T-helper 17 cell (primary cell): Measurements from ENCODE around the gene PTGER3. TPM values are rescaled to one million over a fixed set of nuclear protein-coding genes. Genes with fewer than 3 reads are reported as not detected.

Experiments used
- ATAC-seq: fragments of 150-1000 bp; cut with Tn5 transposase; 2 replicates; pipeline ENCODE4 v1.10.0; 2021; ENCODE audit warnings: mild to moderate bottlenecking, moderate library complexity
- DNase-seq, 3 donors: peaks; one replicate each; pipeline versions ENCODE4 v3.0.0 to v3.0.0-alpha.2; 2020 to 2021
- H3K9me3 ChIP-seq: one replicate; pipeline ENCODE4 v1.7.0; 2013; ENCODE audit warnings: low read length, mild to moderate bottlenecking; ENCODE audit not compliant: control insufficient read depth, poor library complexity, severe bottlenecking
- H3K27ac Mint-ChIP-seq: one replicate; pipeline ENCODE4 v1.8.0; 2022; ENCODE audit warnings: mild to moderate bottlenecking, moderate library complexity, mixed read lengths
- H3K27me3 Mint-ChIP-seq: one replicate; pipeline ENCODE4 v1.8.0; 2022; ENCODE audit warnings: mixed read lengths
- H3K36me3 Mint-ChIP-seq: one replicate; pipeline ENCODE4 v1.8.0; 2022; ENCODE audit warnings: low read depth, mixed read lengths
- H3K4me1 Mint-ChIP-seq: one replicate; pipeline ENCODE4 v1.8.0; 2022; ENCODE audit warnings: mild to moderate bottlenecking, mixed read lengths
- H3K4me3 Mint-ChIP-seq: one replicate; pipeline ENCODE4 v1.8.0; 2022; ENCODE audit warnings: mild to moderate bottlenecking, moderate library complexity, mixed read lengths
- total RNA-seq, 4 donors: library from RNA in 2 of 4; stranded (reverse) in 2 of 4; gene quantifications; one replicate each; pipeline ENCODE4 v1.2.3 and lab custom pipeline; 2022 to 2026

The PTGER3 gene
- total RNA-seq, 2 donors from 2014 or later = 0.10 to 0.86 TPM

GRCh38 chr1:71074681-71075080 is 27.1 kb upstream of the PTGER3 start:
- peak overlapping the region; percentile 29 for H3K27ac Mint-ChIP-seq
- H3K9me3 ChIP-seq = no peaks in the 10 kb centered on the region
- H3K4me3 Mint-ChIP-seq = no peak overlapping the region
- DNase-seq (no peak), ATAC-seq (no peak)
- H3K27me3 Mint-ChIP-seq = no peaks in the 10 kb centered on the region
- H3K4me1 Mint-ChIP-seq = peaks cover 28% of the 10 kb centered on the region
- H3K36me3 Mint-ChIP-seq = peaks cover 12% of the 10 kb centered on the region

GRCh38 chr1:71072273-71072672 is 24.7 kb upstream of the PTGER3 start:
- Mint-ChIP-seq H3K27me3 (no peaks in the 10 kb centered on the region), H3K4me3 (no peak overlapping the region), H3K4me1 (peaks cover 27% of the 10 kb centered on the region), H3K36me3 (peaks cover 12% of the 10 kb centered on the region), H3K27ac (no peak overlapping the region)
- DNase-seq (no peak), ATAC-seq (no peak)
- no peaks in the 10 kb centered on the region for H3K9me3 ChIP-seq

GRCh38 chr1:71071720-71072119 is 24.1 kb upstream of the PTGER3 start:
- H3K9me3 ChIP-seq = no peaks in the 10 kb centered on the region
- Mint-ChIP-seq H3K36me3 (peaks cover 12% of the 10 kb centered on the region), H3K4me3 (peak overlapping the region; percentile 36), H3K27ac (peak overlapping the region; percentile 43), H3K27me3 (no peaks in the 10 kb centered on the region), H3K4me1 (peaks cover 27% of the 10 kb centered on the region)
- no peak for DNase-seq
- no peak for ATAC-seq

GRCh38 chr1:71068325-71069240 is 21.0 kb upstream of the PTGER3 start:
- H3K36me3 Mint-ChIP-seq = peaks cover 7% of the 10 kb centered on the region
- H3K27ac Mint-ChIP-seq = peak overlapping the region; percentile 85
- H3K4me3 Mint-ChIP-seq = no peak overlapping the region
- ATAC-seq (no peak), DNase-seq (no peak)
- peaks cover 10% of the 10 kb centered on the region for H3K4me1 Mint-ChIP-seq
- H3K27me3 Mint-ChIP-seq = no peaks in the 10 kb centered on the region
- H3K9me3 ChIP-seq = no peaks in the 10 kb centered on the region

- H3K9me3 ChIP-seq = no peaks in the 10 kb centered on the region
- ATAC-seq = no peak
- Mint-ChIP-seq H3K27ac (peak overlapping the region; percentile 77), H3K4me1 (peaks cover 5% of the 10 kb centered on the region), H3K4me3 (no peak overlapping the region), H3K36me3 (peaks cover 10% of the 10 kb centered on the region), H3K27me3 (no peaks in the 10 kb centered on the region)
- DNase-seq = no peak
Observed at GRCh38 chr1:71054791-71055190, 7.2 kb upstream of the PTGER3 start.

GRCh38 chr1:71054281-71054731 is 6.7 kb upstream of the PTGER3 start:
- H3K4me1 Mint-ChIP-seq = peaks cover 5% of the 10 kb centered on the region
- H3K27me3 Mint-ChIP-seq = no peaks in the 10 kb centered on the region
- ATAC-seq (peak; percentile 23), DNase-seq (no peak)
- no peak overlapping the region for H3K4me3 Mint-ChIP-seq
- H3K9me3 ChIP-seq = no peaks in the 10 kb centered on the region
- H3K27ac Mint-ChIP-seq = peak overlapping the region; percentile 77
- H3K36me3 Mint-ChIP-seq = peaks cover 8% of the 10 kb centered on the region

- H3K9me3 ChIP-seq = no peaks in the 10 kb centered on the region
- peak; percentile 19 for ATAC-seq
- peaks cover 5% of the 10 kb centered on the region for H3K4me1 Mint-ChIP-seq
- H3K27ac Mint-ChIP-seq = no peak overlapping the region
- H3K36me3 Mint-ChIP-seq = peaks cover 3% of the 10 kb centered on the region
- H3K4me3 Mint-ChIP-seq = no peak overlapping the region
- peaks cover 1% of the 10 kb centered on the region for H3K27me3 Mint-ChIP-seq
- DNase-seq = no peak
Observed at GRCh38 chr1:71053758-71054157, 6.1 kb upstream of the PTGER3 start.

GRCh38 chr1:71053146-71053545 is 5.5 kb upstream of the PTGER3 start:
- DNase-seq (no peak), ATAC-seq (no peak)
- peaks cover 5% of the 10 kb centered on the region for H3K4me1 Mint-ChIP-seq
- H3K4me3 Mint-ChIP-seq = no peak overlapping the region
- no peak overlapping the region for H3K27ac Mint-ChIP-seq
- no peaks in the 10 kb centered on the region for H3K9me3 ChIP-seq
- H3K36me3 Mint-ChIP-seq = no peaks in the 10 kb centered on the region
- H3K27me3 Mint-ChIP-seq = peaks cover 7% of the 10 kb centered on the region

- Mint-ChIP-seq H3K27me3 (peaks cover 35% of the 10 kb centered on the region), H3K4me3 (no peak overlapping the region), H3K4me1 (peaks cover 18% of the 10 kb centered on the region), H3K27ac (no peak overlapping the region), H3K36me3 (peaks cover 4% of the 10 kb centered on the region)
- no peaks in the 10 kb centered on the region for H3K9me3 ChIP-seq
- ATAC-seq (peak; percentile 56), DNase-seq (no peak)
Observed at GRCh38 chr1:71049951-71050598, 2.5 kb upstream of the PTGER3 start.

GRCh38 chr1:71046891-71047634 is 553 bp downstream of the PTGER3 start:
- H3K9me3 ChIP-seq = no peaks in the 10 kb centered on the region
- no peak for DNase-seq
- ATAC-seq = peak; percentile 53
- Mint-ChIP-seq H3K27me3 (peaks cover 39% of the 10 kb centered on the region), H3K4me1 (peaks cover 15% of the 10 kb centered on the region), H3K36me3 (peaks cover 4% of the 10 kb centered on the region), H3K27ac (no peak overlapping the region), H3K4me3 (peak overlapping the region; percentile 89)

GRCh38 chr1:71045463-71046028 is 2.1 kb downstream of the PTGER3 start:
- no peaks in the 10 kb centered on the region for H3K9me3 ChIP-seq
- peaks cover 4% of the 10 kb centered on the region for H3K36me3 Mint-ChIP-seq
- ATAC-seq = no peak
- H3K27me3 Mint-ChIP-seq = peaks cover 51% of the 10 kb centered on the region
- H3K27ac Mint-ChIP-seq = no peak overlapping the region
- no peak for DNase-seq
- H3K4me1 Mint-ChIP-seq = peaks cover 17% of the 10 kb centered on the region
- H3K4me3 Mint-ChIP-seq = peak overlapping the region; percentile 31

GRCh38 chr1:71044833-71045232 is 2.8 kb downstream of the PTGER3 start:
- Mint-ChIP-seq H3K27ac (no peak overlapping the region), H3K36me3 (peaks cover 4% of the 10 kb centered on the region), H3K4me1 (peaks cover 15% of the 10 kb centered on the region), H3K27me3 (peaks cover 57% of the 10 kb centered on the region), H3K4me3 (no peak overlapping the region)
- ATAC-seq (no peak), DNase-seq (no peak)
- H3K9me3 ChIP-seq = no peaks in the 10 kb centered on the region

- no peak overlapping the region for H3K4me3 Mint-ChIP-seq
- H3K9me3 ChIP-seq = no peaks in the 10 kb centered on the region
- H3K4me1 Mint-ChIP-seq = peaks cover 15% of the 10 kb centered on the region
- peaks cover 4% of the 10 kb centered on the region for H3K36me3 Mint-ChIP-seq
- DNase-seq = no peak
- no peak overlapping the region for H3K27ac Mint-ChIP-seq
- no peak for ATAC-seq
- H3K27me3 Mint-ChIP-seq = peaks cover 58% of the 10 kb centered on the region
Observed at GRCh38 chr1:71043065-71043464, 4.6 kb downstream of the PTGER3 start.
